ENCODE measurements around the gene ASXL1.

Gene ASXL1

DNA sequence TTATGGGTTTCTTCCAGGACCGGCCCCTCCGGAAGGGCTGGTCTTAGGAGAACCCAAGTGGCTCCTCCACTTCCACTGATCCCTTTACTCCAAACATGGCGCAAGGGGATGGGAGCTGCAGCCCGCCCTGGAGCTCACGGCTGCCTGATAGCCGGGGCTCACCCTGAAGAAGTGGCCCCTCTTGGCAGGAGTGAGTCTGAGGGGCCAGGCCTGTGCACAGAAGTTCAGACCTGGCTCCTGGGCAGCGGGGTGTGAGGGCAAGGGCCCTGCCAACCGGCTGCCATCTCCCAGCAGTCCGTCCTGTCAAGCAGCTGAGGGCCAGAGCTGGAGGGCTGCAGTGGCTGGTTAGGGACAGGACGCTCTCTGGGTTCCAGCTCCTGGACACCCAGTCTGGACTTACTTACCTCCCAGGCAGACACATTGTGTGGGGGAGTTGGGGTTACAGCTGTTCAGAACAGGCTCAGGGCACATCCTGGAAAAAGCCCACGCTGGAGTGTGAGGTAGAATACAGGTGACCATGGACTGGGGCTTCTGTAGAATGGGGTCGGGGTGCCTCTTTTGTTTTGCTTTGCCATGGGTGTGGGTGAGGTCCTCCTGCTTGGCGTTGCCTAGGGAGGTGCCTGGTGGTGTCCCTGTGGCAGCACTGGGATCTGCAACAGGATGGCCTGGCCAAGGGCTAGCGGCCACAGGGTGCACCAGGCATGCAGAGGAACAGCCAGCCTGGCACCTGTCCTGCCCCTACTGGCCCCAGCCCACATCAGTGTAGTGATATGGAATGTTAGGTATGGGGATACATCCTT is 88.4 kb downstream of the ASXL1 start:
- no peaks in the 10 kb centered on the region for H3K27me3 ChIP-seq (replicated peaks; ENCODE audit: control insufficient read depth, insufficient read depth, low read length)
- TF ChIP-seq, protein P1, sequence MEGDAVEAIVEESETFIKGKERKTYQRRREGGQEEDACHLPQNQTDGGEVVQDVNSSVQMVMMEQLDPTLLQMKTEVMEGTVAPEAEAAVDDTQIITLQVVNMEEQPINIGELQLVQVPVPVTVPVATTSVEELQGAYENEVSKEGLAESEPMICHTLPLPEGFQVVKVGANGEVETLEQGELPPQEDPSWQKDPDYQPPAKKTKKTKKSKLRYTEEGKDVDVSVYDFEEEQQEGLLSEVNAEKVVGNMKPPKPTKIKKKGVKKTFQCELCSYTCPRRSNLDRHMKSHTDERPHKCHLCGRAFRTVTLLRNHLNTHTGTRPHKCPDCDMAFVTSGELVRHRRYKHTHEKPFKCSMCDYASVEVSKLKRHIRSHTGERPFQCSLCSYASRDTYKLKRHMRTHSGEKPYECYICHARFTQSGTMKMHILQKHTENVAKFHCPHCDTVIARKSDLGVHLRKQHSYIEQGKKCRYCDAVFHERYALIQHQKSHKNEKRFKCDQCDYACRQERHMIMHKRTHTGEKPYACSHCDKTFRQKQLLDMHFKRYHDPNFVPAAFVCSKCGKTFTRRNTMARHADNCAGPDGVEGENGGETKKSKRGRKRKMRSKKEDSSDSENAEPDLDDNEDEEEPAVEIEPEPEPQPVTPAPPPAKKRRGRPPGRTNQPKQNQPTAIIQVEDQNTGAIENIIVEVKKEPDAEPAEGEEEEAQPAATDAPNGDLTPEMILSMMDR (IDR thresholded peaks at IDR 0.05; ENCODE audit: insufficient read depth, low read length, poor library complexity, severe bottlenecking) = no peak
- H3K4me3 ChIP-seq (replicated peaks; ENCODE audit: low read depth, low read length) = no peak overlapping the region
- peaks cover 8% of the 10 kb centered on the region for H3K36me3 ChIP-seq (ENCODE audit: control insufficient read depth, insufficient read depth, low read length)
- no peak for DNase-seq (ENCODE audit: extremely low read depth, insufficient read length)

DNA sequence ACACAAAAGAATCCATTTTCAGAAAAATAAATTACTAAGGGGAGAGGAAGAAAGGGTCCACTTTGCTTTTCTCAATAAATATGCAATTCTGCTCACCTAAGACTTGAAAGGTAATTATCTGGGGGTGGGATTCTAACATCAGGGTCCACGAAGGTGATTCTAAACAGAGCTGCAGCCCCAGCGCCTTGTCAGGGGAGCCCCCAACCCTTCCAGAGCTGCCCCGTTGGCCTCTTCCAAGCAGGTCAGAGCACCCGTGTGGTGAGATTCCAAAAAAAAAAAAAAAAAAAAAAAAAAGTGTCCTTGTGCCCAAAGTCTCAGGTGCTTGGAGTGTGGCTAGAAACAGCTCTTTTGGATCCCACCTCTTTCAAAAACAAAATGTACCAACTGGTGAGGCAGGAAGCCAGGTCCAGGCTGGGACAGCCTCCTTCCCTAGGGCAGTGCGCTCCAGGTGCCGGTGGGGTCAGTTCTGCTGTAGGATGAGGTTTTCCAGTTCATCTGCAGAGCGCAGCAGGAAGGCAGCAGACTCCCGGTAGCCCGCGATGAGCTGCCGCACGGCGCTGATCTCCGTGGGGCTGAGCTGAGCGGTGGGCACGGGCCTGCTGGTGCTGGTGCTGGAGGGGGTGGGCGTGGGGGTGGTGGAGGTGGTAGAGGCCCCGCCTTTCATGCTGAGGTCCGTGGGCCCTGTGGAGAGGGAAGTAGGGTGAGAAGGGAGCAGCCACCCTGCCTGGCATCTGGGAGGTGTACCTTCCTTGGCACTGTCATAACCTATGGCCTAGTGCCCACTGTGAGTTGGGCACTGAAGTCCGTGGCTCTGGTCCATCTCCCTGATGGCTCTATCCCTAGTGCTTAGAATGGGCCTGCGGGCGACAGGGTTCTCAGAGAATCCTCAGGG is 89.3 kb downstream of the ASXL1 start:
- H3K27me3 ChIP-seq (replicated peaks; ENCODE audit: control insufficient read depth, insufficient read depth, low read length) = no peaks in the 10 kb centered on the region
- DNase-seq (ENCODE audit: extremely low read depth, insufficient read length) = no peak
- H3K4me3 ChIP-seq (replicated peaks; ENCODE audit: low read depth, low read length) = no peak overlapping the region
- TF ChIP-seq, protein P1 (IDR thresholded peaks at IDR 0.05; ENCODE audit: insufficient read depth, low read length, poor library complexity, severe bottlenecking) = no peak
- H3K36me3 ChIP-seq (ENCODE audit: control insufficient read depth, insufficient read depth, low read length) = peaks cover 7% of the 10 kb centered on the region

- no peaks in the 10 kb centered on the region for H3K27me3 ChIP-seq (replicated peaks; ENCODE audit: control insufficient read depth, insufficient read depth, low read length)
- peaks cover 7% of the 10 kb centered on the region for H3K36me3 ChIP-seq (ENCODE audit: control insufficient read depth, insufficient read depth, low read length)
- TF ChIP-seq, protein P1 (IDR thresholded peaks at IDR 0.05; ENCODE audit: insufficient read depth, low read length, poor library complexity, severe bottlenecking) = no peak
- no peak overlapping the region for H3K4me3 ChIP-seq (replicated peaks; ENCODE audit: low read depth, low read length)
- no peak for DNase-seq (ENCODE audit: extremely low read depth, insufficient read length)
Observed at GRCh38 chr20:32448306-32449056, 90.3 kb downstream of the ASXL1 start.

GRCh38 chr20:32449057-32449889 is 91.1 kb downstream of the ASXL1 start:
- Histone ChIP-seq H3K36me3 (ENCODE audit: control insufficient read depth, insufficient read depth, low read length) (peaks cover 5% of the 10 kb centered on the region), H3K27me3 (replicated peaks; ENCODE audit: control insufficient read depth, insufficient read depth, low read length) (no peaks in the 10 kb centered on the region), H3K4me3 (replicated peaks; ENCODE audit: low read depth, low read length) (no peak overlapping the region)
- TF ChIP-seq, protein P1 (IDR thresholded peaks at IDR 0.05; ENCODE audit: insufficient read depth, low read length, poor library complexity, severe bottlenecking) = no peak
- DNase-seq (ENCODE audit: extremely low read depth, insufficient read length) = no peak

- TF ChIP-seq, protein P1 (IDR thresholded peaks at IDR 0.05; ENCODE audit: insufficient read depth, low read length, poor library complexity, severe bottlenecking) = no peak
- no peak for DNase-seq (ENCODE audit: extremely low read depth, insufficient read length)
- H3K36me3 ChIP-seq (ENCODE audit: control insufficient read depth, insufficient read depth, low read length) = peaks cover 5% of the 10 kb centered on the region
- H3K27me3 ChIP-seq (replicated peaks; ENCODE audit: control insufficient read depth, insufficient read depth, low read length) = no peaks in the 10 kb centered on the region
- no peak overlapping the region for H3K4me3 ChIP-seq (replicated peaks; ENCODE audit: low read depth, low read length)
Observed at GRCh38 chr20:32449890-32450401, 91.8 kb downstream of the ASXL1 start.
